ENCODE data around the gene PM20D2.
"Not testable (repeated sequence)": the region's sequence is repeated elsewhere in the genome, so short reads cannot be mapped to it uniquely, and the experiment has no call there.

The PM20D2 gene

GRCh38 chr6:89145956-89146717 is at the start of gene PM20D2:
Gene PM20D2 (plus strand): TSS chr6:89146055. CDS start chr6:89146145, 90 bp downstream.
- DNase-seq (ENCODE audit: low read depth): no peak

GRCh38 chr6:89098461-89098860 is 47.4 kb upstream of the PM20D2 start:
- no peak for DNase-seq (ENCODE audit: low read depth)

- no peak for DNase-seq (ENCODE audit: low read depth)
These were observed 45.7 kb upstream of the PM20D2 start for GRCh38 chr6:89100114-89100513.

- no peak for DNase-seq (ENCODE audit: low read depth)
These were observed 35.6 kb upstream of the PM20D2 start for GRCh38 chr6:89110284-89110683.

- no peak for DNase-seq (ENCODE audit: low read depth)
These were observed 33.9 kb upstream of the PM20D2 start for GRCh38 chr6:89111933-89112332.

- DNase-seq (ENCODE audit: low read depth): no peak
These were observed 29.2 kb upstream of the PM20D2 start for GRCh38 chr6:89116702-89117101.

- no peak for DNase-seq (ENCODE audit: low read depth)
These were observed 28.4 kb upstream of the PM20D2 start, which contains the start of gene SRSF12 for GRCh38 chr6:89117211-89118108. Gene SRSF12 (minus strand): TSS chr6:89118071. CDS start chr6:89117887, 184 bp downstream.

- no peak for DNase-seq (ENCODE audit: low read depth)
These were observed 26.9 kb upstream of the PM20D2 start for GRCh38 chr6:89118931-89119330.

GRCh38 chr6:89120371-89120770 is 25.5 kb upstream of the PM20D2 start:
- DNase-seq (ENCODE audit: low read depth): no peak

- no peak for DNase-seq (ENCODE audit: low read depth)
These were observed 23.9 kb upstream of the PM20D2 start for GRCh38 chr6:89121934-89122333.

GRCh38 chr6:89122625-89123024 is 23.2 kb upstream of the PM20D2 start:
- no peak for DNase-seq (ENCODE audit: low read depth)

- DNase-seq (ENCODE audit: low read depth): not testable (repeated sequence)
These were observed 17.6 kb upstream of the PM20D2 start for GRCh38 chr6:89128256-89128671.

GRCh38 chr6:89131599-89131998 is 14.3 kb upstream of the PM20D2 start:
- no peak for DNase-seq (ENCODE audit: low read depth)

GRCh38 chr6:89132057-89132456 is 13.8 kb upstream of the PM20D2 start:
- no peak for DNase-seq (ENCODE audit: low read depth)

GRCh38 chr6:89133981-89134380 is 11.9 kb upstream of the PM20D2 start:
- no peak for DNase-seq (ENCODE audit: low read depth)

GRCh38 chr6:89134723-89135122 is 11.1 kb upstream of the PM20D2 start:
- no peak for DNase-seq (ENCODE audit: low read depth)

GRCh38 chr6:89138173-89138572 is 7.7 kb upstream of the PM20D2 start:
- DNase-seq (ENCODE audit: low read depth): no peak

- no peak for DNase-seq (ENCODE audit: low read depth)
These were observed 6.1 kb upstream of the PM20D2 start for GRCh38 chr6:89139509-89140346.

GRCh38 chr6:89140347-89141156 is 5.3 kb upstream of the PM20D2 start:
- no peak for DNase-seq (ENCODE audit: low read depth)

- DNase-seq (ENCODE audit: low read depth): no peak
These were observed 1.4 kb upstream of the PM20D2 start for GRCh38 chr6:89144354-89144906.
